ENCODE measurements around the gene CALM3.

Gene CALM3

DNA sequence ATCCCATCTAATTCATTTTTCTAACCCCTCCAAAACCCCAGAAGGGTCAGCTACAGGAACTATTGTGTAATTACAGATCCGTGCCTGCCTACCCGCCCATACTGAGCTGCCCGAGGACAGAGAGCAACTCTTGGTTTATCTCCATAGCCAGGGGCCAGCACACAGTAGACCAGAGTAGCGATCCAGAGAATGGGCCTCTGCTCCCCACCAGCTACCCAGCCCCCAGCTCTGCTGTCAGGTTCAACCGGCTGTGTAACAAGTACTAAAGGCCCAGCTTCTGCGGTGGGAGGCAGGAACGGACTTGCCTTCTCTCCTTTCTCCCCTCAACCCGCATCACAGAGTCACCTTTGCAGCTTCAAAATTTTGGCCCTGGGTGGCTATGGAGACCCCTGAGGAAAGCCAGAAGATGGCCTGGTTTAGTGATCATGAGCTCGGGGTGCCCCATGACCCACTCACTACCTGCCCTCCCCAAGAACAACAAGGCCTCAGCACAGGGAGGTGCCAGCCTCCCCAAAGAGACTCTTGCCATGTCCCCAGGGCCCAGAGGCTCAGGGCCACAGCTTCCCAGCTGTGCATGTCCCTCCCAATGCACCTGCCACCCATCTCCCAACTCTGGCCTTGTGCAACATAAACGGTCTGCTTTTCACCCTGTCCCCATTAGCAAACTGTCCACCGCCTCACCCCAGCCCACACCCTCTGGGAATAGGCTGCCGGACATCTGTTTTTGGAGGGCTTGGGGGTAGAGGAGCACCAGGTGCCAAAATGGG is 5.7 kb downstream of the CALM3 start:
- TF ChIP-seq POLR2AphosphoS5 (IDR thresholded peaks at IDR 0.05; ENCODE audit: low read depth, low read length) = no peak
- TF ChIP-seq TAF1 (IDR thresholded peaks at IDR 0.05; ENCODE audit: borderline replicate concordance, insufficient read depth, low read length) = no peak
- no peak for TF ChIP-seq FOXP2 (optimal IDR thresholded peaks at IDR 0.05; ENCODE audit: borderline replicate concordance, extremely low read depth, extremely low read length, insufficient read depth)
- TF ChIP-seq, protein P1, sequence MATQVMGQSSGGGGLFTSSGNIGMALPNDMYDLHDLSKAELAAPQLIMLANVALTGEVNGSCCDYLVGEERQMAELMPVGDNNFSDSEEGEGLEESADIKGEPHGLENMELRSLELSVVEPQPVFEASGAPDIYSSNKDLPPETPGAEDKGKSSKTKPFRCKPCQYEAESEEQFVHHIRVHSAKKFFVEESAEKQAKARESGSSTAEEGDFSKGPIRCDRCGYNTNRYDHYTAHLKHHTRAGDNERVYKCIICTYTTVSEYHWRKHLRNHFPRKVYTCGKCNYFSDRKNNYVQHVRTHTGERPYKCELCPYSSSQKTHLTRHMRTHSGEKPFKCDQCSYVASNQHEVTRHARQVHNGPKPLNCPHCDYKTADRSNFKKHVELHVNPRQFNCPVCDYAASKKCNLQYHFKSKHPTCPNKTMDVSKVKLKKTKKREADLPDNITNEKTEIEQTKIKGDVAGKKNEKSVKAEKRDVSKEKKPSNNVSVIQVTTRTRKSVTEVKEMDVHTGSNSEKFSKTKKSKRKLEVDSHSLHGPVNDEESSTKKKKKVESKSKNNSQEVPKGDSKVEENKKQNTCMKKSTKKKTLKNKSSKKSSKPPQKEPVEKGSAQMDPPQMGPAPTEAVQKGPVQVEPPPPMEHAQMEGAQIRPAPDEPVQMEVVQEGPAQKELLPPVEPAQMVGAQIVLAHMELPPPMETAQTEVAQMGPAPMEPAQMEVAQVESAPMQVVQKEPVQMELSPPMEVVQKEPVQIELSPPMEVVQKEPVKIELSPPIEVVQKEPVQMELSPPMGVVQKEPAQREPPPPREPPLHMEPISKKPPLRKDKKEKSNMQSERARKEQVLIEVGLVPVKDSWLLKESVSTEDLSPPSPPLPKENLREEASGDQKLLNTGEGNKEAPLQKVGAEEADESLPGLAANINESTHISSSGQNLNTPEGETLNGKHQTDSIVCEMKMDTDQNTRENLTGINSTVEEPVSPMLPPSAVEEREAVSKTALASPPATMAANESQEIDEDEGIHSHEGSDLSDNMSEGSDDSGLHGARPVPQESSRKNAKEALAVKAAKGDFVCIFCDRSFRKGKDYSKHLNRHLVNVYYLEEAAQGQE (IDR thresholded peaks at IDR 0.05; ENCODE audit: insufficient read depth in 1 of 2, low read depth in 2 of 2, low read length in 2 of 2) = no peak
- no peak for TF ChIP-seq SIN3A (IDR thresholded peaks at IDR 0.05; ENCODE audit: borderline replicate concordance, insufficient read depth, low read length)

DNA sequence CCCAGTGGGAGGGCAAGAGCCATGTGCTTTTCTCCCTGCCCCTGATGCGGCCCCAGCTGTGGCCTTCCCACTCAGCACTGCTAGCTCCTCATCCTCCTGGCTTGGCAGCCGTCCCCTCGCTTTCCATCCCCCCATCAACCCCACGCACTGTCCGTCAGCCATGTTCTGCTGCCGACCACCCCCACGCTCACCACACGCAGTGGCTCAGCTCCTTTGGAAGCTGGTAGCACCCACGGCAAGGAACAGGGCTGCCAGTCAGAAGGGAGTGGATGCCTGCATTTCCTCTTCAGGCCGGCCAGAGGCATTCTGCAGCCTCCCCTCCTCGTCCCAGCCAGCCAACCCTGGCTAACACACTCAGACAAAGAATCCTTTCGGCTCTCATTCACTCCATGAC is 6.3 kb downstream of the CALM3 start:
- TF ChIP-seq TAF1 (IDR thresholded peaks at IDR 0.05; ENCODE audit: borderline replicate concordance, insufficient read depth, low read length) = no peak
- TF ChIP-seq FOXP2 (optimal IDR thresholded peaks at IDR 0.05; ENCODE audit: borderline replicate concordance, extremely low read depth, extremely low read length, insufficient read depth) = no peak
- no peak; the same call in 1 of the 2 replicates for TF ChIP-seq POLR2AphosphoS5 (IDR thresholded peaks at IDR 0.05; ENCODE audit: low read depth, low read length)
- TF ChIP-seq, protein P1 (IDR thresholded peaks at IDR 0.05; ENCODE audit: insufficient read depth in 1 of 2, low read depth in 2 of 2, low read length in 2 of 2) = no peak
- TF ChIP-seq SIN3A (IDR thresholded peaks at IDR 0.05; ENCODE audit: borderline replicate concordance, insufficient read depth, low read length) = no peak

DNA sequence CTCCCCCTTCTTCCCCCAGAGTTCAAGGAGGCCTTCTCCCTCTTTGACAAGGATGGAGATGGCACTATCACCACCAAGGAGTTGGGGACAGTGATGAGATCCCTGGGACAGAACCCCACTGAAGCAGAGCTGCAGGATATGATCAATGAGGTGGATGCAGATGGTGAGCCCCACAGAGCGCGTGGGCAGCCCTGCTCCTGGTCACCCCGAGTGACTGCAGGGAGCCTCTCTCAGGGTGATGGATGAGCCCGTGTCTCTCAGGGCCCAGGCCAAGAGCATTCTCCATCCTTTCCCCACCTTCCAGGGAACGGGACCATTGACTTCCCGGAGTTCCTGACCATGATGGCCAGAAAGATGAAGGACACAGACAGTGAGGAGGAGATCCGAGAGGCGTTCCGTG is 7.0 kb downstream of the CALM3 start:
- TF ChIP-seq POLR2AphosphoS5 (IDR thresholded peaks at IDR 0.05; ENCODE audit: low read depth, low read length) = no peak
- TF ChIP-seq SIN3A (IDR thresholded peaks at IDR 0.05; ENCODE audit: borderline replicate concordance, insufficient read depth, low read length) = no peak
- TF ChIP-seq, protein P1 (IDR thresholded peaks at IDR 0.05; ENCODE audit: insufficient read depth in 1 of 2, low read depth in 2 of 2, low read length in 2 of 2) = no peak
- no peak for TF ChIP-seq TAF1 (IDR thresholded peaks at IDR 0.05; ENCODE audit: borderline replicate concordance, insufficient read depth, low read length)
- TF ChIP-seq FOXP2 (optimal IDR thresholded peaks at IDR 0.05; ENCODE audit: borderline replicate concordance, extremely low read depth, extremely low read length, insufficient read depth) = no peak

DNA sequence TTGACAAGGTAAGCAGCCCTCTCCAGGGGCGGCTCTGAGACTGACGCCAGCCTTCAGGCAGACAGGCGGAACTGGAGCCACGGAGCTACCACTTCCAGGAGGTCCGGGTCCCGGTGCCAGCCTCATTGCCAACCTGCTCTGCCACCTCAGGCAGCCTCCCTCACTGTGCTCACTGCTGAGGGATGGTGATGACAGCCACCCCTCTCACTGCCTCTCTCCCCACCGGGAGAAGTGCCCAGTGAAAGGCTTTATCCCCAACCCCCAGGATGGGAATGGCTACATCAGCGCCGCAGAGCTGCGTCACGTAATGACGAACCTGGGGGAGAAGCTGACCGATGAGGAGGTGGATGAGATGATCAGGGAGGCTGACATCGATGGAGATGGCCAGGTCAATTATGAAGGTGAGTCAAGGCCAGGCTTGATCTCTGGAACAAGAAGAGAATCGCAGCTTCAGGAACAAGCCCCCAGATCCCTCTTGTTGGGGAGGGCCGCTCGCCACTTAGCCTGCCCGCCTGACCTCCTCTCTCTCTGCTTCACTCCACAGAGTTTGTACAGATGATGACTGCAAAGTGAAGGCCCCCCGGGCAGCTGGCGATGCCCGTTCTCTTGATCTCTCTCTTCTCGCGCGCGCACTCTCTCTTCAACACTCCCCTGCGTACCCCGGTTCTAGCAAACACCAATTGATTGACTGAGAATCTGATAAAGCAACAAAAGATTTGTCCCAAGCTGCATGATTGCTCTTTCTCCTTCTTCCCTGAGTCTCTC is 7.6 kb downstream of the CALM3 start:
- peak; percentile 36; the same call in 1 of the 2 replicates for TF ChIP-seq POLR2AphosphoS5 (IDR thresholded peaks at IDR 0.05; ENCODE audit: low read depth, low read length)
- no peak for TF ChIP-seq SIN3A (IDR thresholded peaks at IDR 0.05; ENCODE audit: borderline replicate concordance, insufficient read depth, low read length)

DNA sequence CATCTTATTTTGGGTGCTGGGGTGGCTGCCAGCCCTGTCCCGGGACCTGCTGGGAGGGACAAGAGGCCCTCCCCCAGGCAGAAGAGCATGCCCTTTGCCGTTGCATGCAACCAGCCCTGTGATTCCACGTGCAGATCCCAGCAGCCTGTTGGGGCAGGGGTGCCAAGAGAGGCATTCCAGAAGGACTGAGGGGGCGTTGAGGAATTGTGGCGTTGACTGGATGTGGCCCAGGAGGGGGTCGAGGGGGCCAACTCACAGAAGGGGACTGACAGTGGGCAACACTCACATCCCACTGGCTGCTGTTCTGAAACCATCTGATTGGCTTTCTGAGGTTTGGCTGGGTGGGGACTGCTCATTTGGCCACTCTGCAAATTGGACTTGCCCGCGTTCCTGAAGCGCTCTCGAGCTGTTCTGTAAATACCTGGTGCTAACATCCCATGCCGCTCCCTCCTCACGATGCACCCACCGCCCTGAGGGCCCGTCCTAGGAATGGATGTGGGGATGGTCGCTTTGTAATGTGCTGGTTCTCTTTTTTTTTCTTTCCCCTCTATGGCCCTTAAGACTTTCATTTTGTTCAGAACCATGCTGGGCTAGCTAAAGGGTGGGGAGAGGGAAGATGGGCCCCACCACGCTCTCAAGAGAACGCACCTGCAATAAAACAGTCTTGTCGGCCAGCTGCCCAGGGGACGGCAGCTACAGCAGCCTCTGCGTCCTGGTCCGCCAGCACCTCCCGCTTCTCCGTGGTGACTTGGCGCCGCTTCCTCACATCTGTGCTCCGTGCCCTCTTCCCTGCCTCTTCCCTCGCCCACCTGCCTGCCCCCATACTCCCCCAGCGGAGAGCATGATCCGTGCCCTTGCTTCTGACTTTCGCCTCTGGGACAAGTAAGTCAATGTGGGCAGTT is 8.6 kb downstream of the CALM3 start:
- TF ChIP-seq POLR2AphosphoS5 (IDR thresholded peaks at IDR 0.05; ENCODE audit: low read depth, low read length) (no peak), SIN3A (IDR thresholded peaks at IDR 0.05; ENCODE audit: borderline replicate concordance, insufficient read depth, low read length) (no peak), TAF1 (IDR thresholded peaks at IDR 0.05; ENCODE audit: borderline replicate concordance, insufficient read depth, low read length) (no peak), FOXP2 (optimal IDR thresholded peaks at IDR 0.05; ENCODE audit: borderline replicate concordance, extremely low read depth, extremely low read length, insufficient read depth) (no peak)
- TF ChIP-seq, protein P1 (IDR thresholded peaks at IDR 0.05; ENCODE audit: insufficient read depth in 1 of 2, low read depth in 2 of 2, low read length in 2 of 2) = no peak

Measured in PFSK-1 (cell line).